Gastrocnemius medialis (tissue), 4 donors: Measurements from ENCODE around the gene RCOR1.
"Not testable (repeated sequence)": the region's sequence is repeated elsewhere in the genome, so short reads cannot be mapped to it uniquely, and the experiment has no call there.

Experiments used
- CTCF ChIP-seq, 5 experiments: fragments of 450-650 bp in 3 of 5; fragments of 200-600 bp in 2 of 5; sonication (generic) in 2 of 5; IDR thresholded peaks in 4 of 5; conservative IDR thresholded peaks in 1 of 5; 1 replicate in 4 of 5; 2 replicates in 1 of 5; pipeline ENCODE4 v1.5.1; 2016 to 2019; ENCODE audit warnings: antibody characterized with exemption in 5 of 5, mild to moderate bottlenecking in 3 of 5, moderate library complexity in 3 of 5
- POLR2A ChIP-seq, 2 donors: fragments of 450-650 bp; IDR thresholded peaks; one replicate each; pipeline ENCODE4 v1.6.1; 2017; ENCODE audit warnings: antibody characterized with exemption in 2 of 2, mild to moderate bottlenecking in 2 of 2, moderate library complexity in 2 of 2

- TF ChIP-seq CTCF (IDR thresholded peaks at IDR 0.05 in 4 of 5, conservative IDR thresholded peaks at IDR 0.05 in 1 of 5); POLR2A (IDR thresholded peaks at IDR 0.05): not testable (repeated sequence)
Measured at GRCh38 chr14:102765770-102766169, 173.3 kb downstream of the RCOR1 start.
